Epithelial cell of esophagus (primary cell): ENCODE data around the gene DBNL.

ENCODE experiments used
- DNase-seq: peaks from one replicate; pipeline ENCODE4 v3.0.0; 2010; ENCODE audit warnings: low read depth
- H3K4me3 ChIP-seq: 2 replicates; pipeline ENCODE4 v1.5.1; 2011; ENCODE audit warnings: mild to moderate bottlenecking, low read length, control low read depth
- TF ChIP-seq, protein P1 (sequence below): IDR thresholded peaks from 2 replicates; pipeline ENCODE4 v1.5.1; 2011; ENCODE audit warnings: low read depth, mild to moderate bottlenecking, low read length, control low read depth, inconsistent platforms; ENCODE audit not compliant: insufficient read depth; ENCODE audit errors: missing control alignments

Gene DBNL

DNA sequence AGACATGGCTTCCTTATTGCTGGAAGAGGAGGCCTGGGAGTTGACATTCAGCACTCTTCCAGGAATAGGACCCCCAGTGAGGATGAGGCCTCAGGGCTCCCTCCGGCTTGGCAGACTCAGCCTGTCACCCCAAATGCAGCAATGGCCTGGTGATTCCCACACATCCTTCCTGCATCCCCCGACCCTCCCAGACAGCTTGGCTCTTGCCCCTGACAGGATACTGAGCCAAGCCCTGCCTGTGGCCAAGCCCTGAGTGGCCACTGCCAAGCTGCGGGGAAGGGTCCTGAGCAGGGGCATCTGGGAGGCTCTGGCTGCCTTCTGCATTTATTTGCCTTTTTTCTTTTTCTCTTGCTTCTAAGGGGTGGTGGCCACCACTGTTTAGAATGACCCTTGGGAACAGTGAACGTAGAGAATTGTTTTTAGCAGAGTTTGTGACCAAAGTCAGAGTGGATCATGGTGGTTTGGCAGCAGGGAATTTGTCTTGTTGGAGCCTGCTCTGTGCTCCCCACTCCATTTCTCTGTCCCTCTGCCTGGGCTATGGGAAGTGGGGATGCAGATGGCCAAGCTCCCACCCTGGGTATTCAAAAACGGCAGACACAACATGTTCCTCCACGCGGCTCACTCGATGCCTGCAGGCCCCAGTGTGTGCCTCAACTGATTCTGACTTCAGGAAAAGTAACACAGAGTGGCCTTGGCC, 16.6 kb downstream of the DBNL start:
- TF ChIP-seq, protein P1, sequence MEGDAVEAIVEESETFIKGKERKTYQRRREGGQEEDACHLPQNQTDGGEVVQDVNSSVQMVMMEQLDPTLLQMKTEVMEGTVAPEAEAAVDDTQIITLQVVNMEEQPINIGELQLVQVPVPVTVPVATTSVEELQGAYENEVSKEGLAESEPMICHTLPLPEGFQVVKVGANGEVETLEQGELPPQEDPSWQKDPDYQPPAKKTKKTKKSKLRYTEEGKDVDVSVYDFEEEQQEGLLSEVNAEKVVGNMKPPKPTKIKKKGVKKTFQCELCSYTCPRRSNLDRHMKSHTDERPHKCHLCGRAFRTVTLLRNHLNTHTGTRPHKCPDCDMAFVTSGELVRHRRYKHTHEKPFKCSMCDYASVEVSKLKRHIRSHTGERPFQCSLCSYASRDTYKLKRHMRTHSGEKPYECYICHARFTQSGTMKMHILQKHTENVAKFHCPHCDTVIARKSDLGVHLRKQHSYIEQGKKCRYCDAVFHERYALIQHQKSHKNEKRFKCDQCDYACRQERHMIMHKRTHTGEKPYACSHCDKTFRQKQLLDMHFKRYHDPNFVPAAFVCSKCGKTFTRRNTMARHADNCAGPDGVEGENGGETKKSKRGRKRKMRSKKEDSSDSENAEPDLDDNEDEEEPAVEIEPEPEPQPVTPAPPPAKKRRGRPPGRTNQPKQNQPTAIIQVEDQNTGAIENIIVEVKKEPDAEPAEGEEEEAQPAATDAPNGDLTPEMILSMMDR, result no peak
- no peak overlapping the region for H3K4me3 ChIP-seq
- no peak for DNase-seq

DNA sequence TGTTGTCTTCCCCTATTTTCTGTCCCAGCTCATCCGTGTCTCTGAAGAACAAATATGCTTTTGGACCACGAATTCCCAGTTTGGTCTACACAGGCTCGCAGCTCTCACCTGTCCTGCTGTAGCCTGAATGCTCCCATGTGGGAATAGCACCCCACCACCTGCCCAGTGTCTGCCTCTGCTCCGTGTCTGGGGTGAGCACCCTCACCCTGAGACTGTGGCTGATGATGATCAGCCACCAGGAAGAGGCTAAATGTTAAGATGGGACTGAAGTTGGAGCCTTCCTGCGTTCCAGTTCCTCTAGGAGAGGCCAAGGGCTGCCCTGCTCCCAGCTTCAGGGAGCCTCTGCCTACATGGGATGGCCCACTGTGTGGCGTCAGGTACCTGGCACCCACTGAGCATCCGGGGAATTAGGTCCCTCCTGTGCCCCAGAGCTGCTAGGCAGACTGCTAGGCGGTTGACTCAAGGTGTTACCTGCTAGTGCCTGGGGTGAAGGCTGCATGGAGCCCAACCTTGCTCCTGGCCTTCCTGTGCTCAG, 17.2 kb downstream of the DBNL start:
- no peak overlapping the region for H3K4me3 ChIP-seq
- no peak for DNase-seq
- TF ChIP-seq, protein P1, result no peak

DNA sequence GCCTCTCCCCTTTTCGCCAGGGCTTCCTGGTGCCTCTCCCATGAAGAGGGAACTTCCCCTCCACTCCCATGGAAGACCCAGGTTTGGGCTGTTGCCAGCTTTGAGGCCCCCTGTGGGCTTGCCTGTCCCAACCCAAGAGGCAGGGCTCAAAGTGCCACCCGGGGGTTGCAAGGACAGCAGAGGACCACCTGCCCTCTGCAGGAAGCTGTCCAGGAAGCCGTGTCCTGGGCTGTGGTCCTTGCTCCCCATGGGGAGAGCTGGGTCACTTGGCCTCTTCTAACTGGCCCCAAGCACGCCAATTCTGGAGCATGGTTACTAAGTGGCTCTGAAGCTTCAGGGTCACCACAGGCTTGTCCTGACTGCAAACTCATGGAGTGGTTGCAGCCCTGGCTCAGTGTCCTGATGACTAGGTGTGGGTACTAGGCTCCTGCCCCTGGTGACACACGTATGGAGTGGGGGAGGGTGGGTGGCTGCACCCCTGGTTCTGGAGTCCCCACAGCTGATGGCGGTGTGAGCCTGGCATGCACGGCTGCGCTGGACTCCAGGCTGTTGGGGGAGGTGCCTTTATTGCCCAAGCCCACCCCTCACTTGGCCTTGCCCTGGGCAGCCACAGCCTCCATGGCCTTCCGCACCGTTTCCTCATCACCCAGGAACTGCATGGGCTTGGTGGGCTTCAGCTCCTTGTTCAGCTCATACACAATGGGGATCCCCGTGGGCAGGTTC, 17.8 kb downstream of the DBNL start:
- no peak for DNase-seq
- no peak overlapping the region for H3K4me3 ChIP-seq
- TF ChIP-seq, protein P1, result no peak

DNA sequence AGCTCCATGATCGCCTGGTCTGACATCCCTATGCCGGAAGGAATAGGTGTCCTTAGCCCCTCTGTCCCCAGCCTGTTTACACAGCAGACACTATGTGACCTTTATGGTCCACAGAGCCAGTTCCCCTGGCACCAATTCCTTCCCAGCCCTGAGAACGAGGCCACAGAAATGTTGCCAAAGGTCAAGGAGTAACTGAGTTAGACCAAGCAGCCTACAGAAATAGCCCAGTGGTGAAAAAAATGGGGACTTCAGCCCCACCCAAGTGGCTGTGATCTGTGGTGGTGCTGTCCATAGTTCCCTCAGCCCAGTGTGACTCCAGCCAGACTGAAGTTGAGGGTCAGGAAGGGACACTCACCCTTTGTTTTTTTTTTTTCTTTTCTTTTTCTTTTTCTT, 18.4 kb downstream of the DBNL start:
- TF ChIP-seq, protein P1, result no peak
- DNase-seq, result no peak
- no peak overlapping the region for H3K4me3 ChIP-seq

- TF ChIP-seq, protein P1, result no peak
- no peak overlapping the region for H3K4me3 ChIP-seq
- no peak for DNase-seq
Measured at GRCh38 chr7:44063547-44063893, 19.0 kb downstream of the DBNL start.

- DNase-seq, result no peak
- TF ChIP-seq, protein P1, result no peak
- H3K4me3 ChIP-seq, result no peak overlapping the region
Measured at GRCh38 chr7:44063894-44064651, 19.6 kb downstream of the DBNL start.
